GM21717 (cell line): ENCODE measurements around the gene SPEM2.

Source experiments
- ATAC-seq: cut with Tn5 transposase; IDR thresholded peaks from one replicate; pipeline ENCODE4 v1.9.1; 2021; ENCODE audit warnings: mild to moderate bottlenecking, moderate library complexity; ENCODE audit not compliant: unreplicated experiment

SPEM2 gene

DNA sequence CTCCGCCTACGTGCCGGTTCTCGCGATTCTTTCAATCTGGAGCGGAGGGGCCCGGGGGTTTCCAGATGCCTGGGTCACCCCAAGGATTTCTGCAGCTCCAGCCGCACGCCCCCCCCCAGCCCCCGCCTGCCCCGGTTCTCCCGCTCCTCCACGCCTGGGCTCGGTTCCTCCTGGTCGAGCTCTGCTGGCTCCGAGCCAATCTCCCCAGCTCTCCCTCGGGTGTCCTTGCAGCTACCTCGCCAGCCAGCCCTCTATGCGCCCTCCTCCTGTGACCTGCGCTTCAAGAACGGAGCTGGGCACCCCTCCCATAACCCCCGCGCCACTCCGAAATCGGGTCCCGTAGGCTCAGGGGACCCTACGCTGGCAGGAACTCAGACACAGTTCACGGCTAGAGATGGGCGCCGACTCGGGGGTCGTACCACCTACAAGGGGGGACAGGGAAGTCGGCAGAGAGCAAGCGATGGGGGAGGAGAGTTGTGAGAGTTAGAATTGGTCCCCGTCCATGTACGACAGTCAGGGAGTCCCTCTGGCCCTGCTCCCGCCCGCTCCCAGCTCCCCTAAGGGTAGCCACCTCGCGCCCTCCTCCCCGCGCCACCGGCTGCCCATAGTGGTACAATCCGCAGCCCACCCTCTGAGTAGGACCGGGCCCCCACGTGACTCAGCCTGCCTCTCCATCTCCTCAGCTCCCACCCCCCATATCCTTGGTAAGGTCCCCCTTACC is 14.9 kb downstream of the SPEM2 start:
- no peak for ATAC-seq

DNA sequence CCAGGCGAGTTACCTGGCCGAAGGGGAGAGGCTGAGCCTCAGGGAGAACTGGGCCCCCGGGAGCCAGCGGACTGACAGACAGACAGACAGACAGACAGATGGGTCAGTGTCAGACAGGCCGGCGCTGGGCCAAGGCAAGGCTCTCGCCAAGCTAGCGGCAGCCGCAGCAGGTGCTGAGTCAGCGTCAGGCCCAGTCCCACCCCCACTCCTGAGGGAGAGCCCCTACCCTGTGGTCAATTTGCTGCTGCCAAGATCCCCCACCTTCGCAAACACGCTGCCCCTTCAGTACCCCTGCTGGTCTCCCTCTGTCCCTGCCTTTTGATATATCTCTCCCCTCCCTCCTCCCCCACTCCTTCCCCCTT is 15.4 kb downstream of the SPEM2 start:
- no peak for ATAC-seq

DNA sequence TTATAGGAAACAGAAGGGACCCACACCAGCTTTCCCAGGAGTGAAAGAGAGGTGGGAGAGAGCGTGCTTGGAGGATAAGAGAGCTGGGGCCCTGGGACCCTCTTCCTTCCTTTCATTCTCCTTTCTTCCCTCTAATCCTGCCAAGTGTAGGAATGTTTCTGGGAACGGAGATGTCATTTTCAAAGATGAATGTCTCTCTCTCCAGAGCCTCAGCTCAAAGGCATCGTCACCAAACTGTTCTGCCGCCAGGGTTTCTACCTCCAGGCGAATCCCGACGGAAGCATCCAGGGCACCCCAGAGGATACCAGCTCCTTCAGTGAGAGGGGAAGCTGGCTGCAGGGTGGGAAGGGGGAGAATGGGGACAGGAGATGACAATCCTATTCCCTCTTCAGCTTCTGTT is 15.8 kb downstream of the SPEM2 start:
- ATAC-seq, result no peak

- no peak for ATAC-seq
These were observed 16.7 kb downstream of the SPEM2 start for GRCh38 chr17:7442142-7442541.

GRCh38 chr17:7443499-7444485 is 18.4 kb downstream of the SPEM2 start:
- no peak for ATAC-seq

- no peak for ATAC-seq
These were observed 19.5 kb downstream of the SPEM2 start, which contains the start of gene CHRNB1 for GRCh38 chr17:7444682-7445618. TSS of gene CHRNB1 (plus strand) at chr17:7445061. CDS start at chr17:7445128, 67 bp downstream.

GRCh38 chr17:7445619-7445968 is 20.2 kb downstream of the SPEM2 start:
- ATAC-seq, result no peak

DNA sequence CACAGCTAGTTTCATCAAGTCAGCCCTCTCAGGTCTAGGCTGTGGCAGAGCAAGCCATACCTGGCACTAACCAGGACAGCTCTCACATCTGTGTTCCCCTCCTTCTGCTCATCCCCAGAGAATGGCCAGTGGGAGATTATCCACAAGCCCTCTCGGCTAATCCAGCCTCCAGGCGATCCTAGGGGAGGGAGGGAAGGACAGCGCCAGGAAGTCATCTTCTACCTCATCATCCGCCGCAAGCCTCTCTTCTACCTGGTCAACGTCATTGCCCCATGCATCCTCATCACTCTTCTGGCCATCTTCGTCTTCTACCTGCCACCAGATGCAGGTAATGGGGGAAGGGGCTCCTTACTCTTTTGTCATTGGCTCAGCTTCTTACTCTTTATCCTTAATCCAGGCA is 23.0 kb downstream of the SPEM2 start:
- no peak for ATAC-seq

DNA sequence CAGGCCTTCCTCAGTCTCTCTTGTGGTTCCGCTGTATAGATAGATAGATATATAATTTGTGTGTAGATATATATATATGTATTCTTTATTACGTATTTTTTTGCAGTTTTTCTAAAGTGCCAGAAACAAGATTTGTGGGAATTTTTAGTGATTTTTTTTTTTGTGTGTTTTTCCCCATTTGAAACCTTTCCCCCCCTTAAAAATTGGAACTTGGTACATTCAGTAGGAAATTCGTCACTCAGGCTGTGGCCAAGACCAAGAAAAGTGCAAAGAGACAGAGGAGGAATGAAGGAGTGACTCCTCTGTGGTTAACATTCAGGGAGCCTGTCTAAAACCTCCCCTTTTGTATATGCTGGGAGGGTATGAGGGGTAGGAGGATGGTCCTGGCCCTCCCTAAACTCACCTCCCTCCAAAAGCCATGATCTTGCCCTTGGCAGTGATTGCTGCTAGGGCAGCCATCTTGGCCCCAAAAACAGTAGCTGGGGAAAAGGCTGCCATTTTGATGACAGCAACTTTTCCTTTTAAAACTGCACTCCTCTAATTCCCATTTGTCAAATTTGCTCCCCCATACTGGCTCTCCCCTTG is 34.6 kb downstream of the SPEM2 start:
- ATAC-seq, result no peak

DNA sequence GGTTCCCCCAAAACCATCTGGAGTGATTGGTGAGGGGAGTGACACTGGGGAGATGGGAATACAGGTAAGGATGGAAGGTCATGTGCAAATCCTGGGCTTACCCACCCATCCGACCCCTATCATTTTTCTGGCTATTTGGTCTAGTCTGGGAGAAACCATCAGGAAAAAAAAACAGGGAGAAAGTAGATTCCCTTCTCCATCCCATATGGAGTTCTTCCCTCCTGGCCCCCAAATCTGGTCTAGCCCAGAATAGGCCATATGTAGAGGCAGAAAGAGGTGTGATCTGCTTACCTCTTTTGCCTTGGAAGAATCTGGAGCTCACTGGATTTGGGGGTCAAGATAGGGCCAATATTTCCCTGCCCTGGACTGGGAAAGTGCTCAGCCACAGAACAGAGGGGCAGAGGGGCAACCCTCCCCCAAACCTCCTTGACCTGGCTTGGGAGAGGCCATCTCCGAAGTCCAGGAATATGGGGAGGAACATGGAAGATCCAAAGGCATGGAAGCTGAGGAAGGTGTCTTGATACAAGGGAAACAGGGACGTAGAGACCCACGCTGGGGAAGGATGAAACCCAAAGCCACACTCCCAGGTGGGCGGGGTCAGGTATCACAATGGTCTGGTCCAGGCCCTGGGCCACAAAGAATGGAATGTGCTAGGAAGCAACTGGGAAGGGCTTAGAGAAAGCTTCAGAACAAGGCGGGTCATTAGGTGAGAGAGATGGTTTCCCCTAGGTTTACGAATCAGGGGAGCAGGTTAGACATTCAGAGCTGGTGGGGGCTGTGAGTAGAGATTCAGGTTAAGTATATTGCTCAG is 35.6 kb downstream of the SPEM2 start:
- no peak for ATAC-seq

DNA sequence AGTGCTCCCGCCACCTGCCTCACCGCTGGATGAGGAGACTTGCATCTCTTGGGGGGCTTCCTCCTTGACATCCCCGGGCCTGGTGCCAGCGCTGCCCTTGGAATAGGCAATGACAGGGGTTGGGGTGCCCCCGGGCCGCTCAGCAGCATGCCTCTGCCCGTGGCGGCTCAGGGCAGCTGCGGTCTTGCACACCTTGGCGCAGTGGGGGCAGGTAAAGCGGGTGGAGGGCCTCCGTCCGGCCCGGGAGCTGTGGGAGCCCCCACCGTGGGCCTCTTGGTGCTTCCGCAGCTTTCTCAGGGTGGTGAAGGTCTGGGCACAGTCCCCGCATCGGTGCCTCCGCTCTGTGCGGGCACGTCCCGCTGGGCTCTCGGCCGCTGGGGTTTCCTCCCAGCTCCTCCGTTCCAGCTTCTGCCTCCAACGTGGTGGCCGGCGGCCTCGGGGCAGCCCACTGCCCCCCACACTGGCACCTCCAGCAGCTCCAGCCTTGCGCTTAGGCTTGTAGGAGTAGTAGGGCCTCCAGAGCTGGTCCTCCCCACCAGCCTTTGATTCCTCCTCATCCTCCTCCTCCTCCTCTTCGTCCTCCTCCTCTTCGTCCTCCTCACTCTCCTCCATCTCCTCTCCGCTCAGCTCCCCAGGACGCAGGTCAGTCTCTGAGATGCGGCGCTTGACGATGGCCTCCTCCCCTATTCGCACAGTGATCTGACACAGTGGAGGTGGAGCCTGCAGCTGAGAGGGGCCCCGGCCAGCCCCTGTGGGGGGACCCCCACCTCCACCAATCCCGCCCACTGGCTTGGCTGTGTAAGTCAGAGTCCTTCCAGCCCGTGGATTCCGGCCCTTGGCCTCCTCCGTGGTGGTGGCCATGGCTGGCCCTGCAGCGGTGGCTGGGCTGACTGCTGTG is 37.3 kb downstream of the SPEM2 start:
- no peak for ATAC-seq

- no peak for ATAC-seq
These were observed 38.0 kb downstream of the SPEM2 start for GRCh38 chr17:7463372-7463846.

- no peak for ATAC-seq
These were observed 38.7 kb downstream of the SPEM2 start for GRCh38 chr17:7464081-7464480.

DNA sequence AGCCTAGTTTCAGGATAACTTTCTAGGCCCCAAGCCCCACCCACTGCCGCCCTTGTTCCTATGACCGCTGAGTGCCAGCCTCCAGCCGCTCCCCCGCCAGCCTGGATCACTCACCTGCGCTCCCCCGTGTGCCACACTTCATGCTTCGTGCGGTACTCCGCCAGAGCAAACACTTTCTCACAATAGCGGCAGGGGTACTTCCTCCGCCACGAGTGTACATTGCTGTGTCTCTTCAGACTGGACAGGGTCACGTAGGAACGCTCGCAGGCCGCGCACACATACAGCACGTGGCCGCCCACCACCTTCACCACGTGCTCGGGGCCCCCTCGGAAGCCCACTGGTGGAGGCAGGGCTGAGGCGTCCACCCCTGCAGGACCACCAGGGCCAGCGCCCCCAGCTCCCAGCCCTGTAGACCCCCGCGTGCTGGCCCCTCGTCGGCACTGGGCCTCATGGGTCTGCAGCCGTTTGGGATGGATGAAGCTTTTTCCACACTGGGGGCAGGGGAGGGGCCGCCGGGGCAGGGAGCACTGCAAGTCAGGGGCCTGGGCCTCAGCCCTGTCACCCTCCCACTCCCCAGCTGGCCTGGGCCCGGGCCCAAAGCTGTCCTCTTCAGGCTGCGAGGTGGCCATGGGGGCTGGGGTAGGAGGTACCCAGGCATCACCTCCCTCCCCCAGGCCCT is 40.3 kb downstream of the SPEM2 start:
- ATAC-seq, result no peak

- ATAC-seq, result no peak
These were observed 40.9 kb downstream of the SPEM2 start for GRCh38 chr17:7466318-7466638.

GRCh38 chr17:7466639-7467341 is 41.4 kb downstream of the SPEM2 start:
- ATAC-seq, result no peak

DNA sequence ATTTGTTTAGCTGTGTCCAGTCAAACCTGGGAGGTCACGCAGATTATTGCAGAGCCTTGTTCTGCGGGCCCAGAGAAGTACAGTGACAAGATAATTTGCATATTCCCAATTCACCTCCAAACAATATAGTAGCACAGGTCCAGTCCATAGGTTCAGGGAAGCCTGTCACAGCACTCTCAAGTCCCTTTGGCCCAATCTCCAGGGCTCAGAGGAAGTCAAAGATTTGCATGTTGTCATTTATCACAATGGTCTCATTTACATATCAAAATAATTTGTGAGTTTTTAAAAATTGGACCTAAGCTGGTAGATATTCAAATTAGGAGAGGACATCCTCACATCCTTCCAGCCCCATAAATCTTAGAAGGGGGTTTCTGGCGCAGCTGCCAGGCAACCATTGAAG is 42.1 kb downstream of the SPEM2 start:
- no peak for ATAC-seq

GRCh38 chr17:7468290-7468689 is 42.9 kb downstream of the SPEM2 start:
- no peak for ATAC-seq
